HepG2 (cell line): Measurements from ENCODE around the gene TPO. TPM values are rescaled to one million over a fixed set of nuclear protein-coding genes. Genes with fewer than 3 reads are reported as not detected.

Experiments used
- ATAC-seq: fragments of 200-7000 bp; cut with Tn5 transposase; 3 replicates; pipeline ENCODE4 v1.9.1; 2020; ENCODE audit warnings: mild to moderate bottlenecking, moderate library complexity
- BruUV-seq: library from RNA; stranded (reverse); fragments of 400-500 nt; replicated peaks from 2 replicates; lab custom pipeline; 2021; lab: Mats Ljungman, UMichigan
- CTCF ChIA-PET: fragments of 300-600 bp; formaldehyde crosslinking; extraction: SDS; loops from one replicate; lab custom pipeline; 2021; ENCODE audit warnings: low total read pairs, inconsistent platforms, low intra/inter-chr PET ratio; lab: Yijun Ruan, JAX
- POLR2A ChIA-PET: fragments of 350-600 bp; sonication (Branson Sonifier 250); formaldehyde crosslinking; loops from one replicate; lab custom pipeline; 2020; ENCODE audit warnings: antibody characterized with exemption, inconsistent platforms; lab: Yijun Ruan, JAX
- DNase-seq: peaks from one replicate; pipeline ENCODE4 v3.0.0-alpha.2; 2015; ENCODE audit warnings: low spot score
- FAIRE-seq: peaks from 3 replicates; lab custom pipeline; 2011; peaks lifted over from hg19 to GRCh38; lab: Jason Lieb, UNC
- H2AFZ ChIP-seq: one replicate; pipeline ENCODE4 v1.6.1; 2011; ENCODE audit warnings: low read length, inconsistent platforms
- H3K27ac ChIP-seq: fragments of 300-600 bp; 3 replicates; pipeline ENCODE4 v1.8.0; 2011; ENCODE audit warnings: mixed run types, mild to moderate bottlenecking, mixed read lengths, low read length, inconsistent platforms; ENCODE audit not compliant: insufficient read depth; ENCODE audit errors: extremely low read length
- H3K27me3 ChIP-seq, 2 experiments: fragments of 200-600 bp in 1 of 2; 2 replicates in 1 of 2; 3 replicates in 1 of 2; pipeline versions ENCODE4 v1.6.0 to v1.8.0; 2011; ENCODE audit warnings: low read length in 2 of 2, mild to moderate bottlenecking in 2 of 2, moderate library complexity in 2 of 2, inconsistent platforms in 1 of 2; ENCODE audit not compliant: insufficient read depth in 2 of 2, control insufficient read depth in 1 of 2
- H3K36me3 ChIP-seq, 2 experiments: fragments of 200-600 bp in 1 of 2; replicated peaks in 1 of 2; 2 replicates in 1 of 2; 3 replicates in 1 of 2; pipeline versions ENCODE4 v1.5.1 to v1.8.0; 2011; ENCODE audit warnings: low read length in 2 of 2, inconsistent platforms in 1 of 2; ENCODE audit not compliant: insufficient read depth in 2 of 2, control insufficient read depth in 1 of 2
- H3K4me1 ChIP-seq: 2 replicates; pipeline ENCODE4 v1.5.1; 2012; ENCODE audit warnings: low read length, inconsistent platforms; ENCODE audit not compliant: insufficient read depth
- H3K4me2 ChIP-seq: 2 replicates; pipeline ENCODE4 v1.6.0; 2011; ENCODE audit warnings: low read depth, low read length, inconsistent platforms
- H3K4me3 ChIP-seq, 3 experiments: fragments of 200-600 bp in 1 of 3; sonication (generic), shearing (Covaris generic) in 1 of 3; replicated peaks in 1 of 3; 2 replicates each; pipeline ENCODE4 v1.5.1; 2011 to 2016; ENCODE audit warnings: low read length in 3 of 3, inconsistent platforms in 2 of 3, low read depth in 2 of 3, mild to moderate bottlenecking in 2 of 3, control low read depth in 1 of 3, mixed read lengths in 1 of 3; ENCODE audit not compliant: insufficient read depth in 1 of 3
- H3K79me2 ChIP-seq: one replicate; pipeline ENCODE4 v1.6.1; 2011; ENCODE audit warnings: low read length, inconsistent platforms; ENCODE audit not compliant: insufficient read depth
- H3K9ac ChIP-seq: 2 replicates; pipeline ENCODE4 v1.6.0; 2011; ENCODE audit warnings: mild to moderate bottlenecking, low read depth, low read length, inconsistent platforms; ENCODE audit not compliant: insufficient read depth
- H3K9me3 ChIP-seq: 2 replicates; pipeline ENCODE4 v1.5.1; 2012; ENCODE audit warnings: mild to moderate bottlenecking, low read length
- H4K20me1 ChIP-seq: 2 replicates; pipeline ENCODE4 v1.6.0; 2011; ENCODE audit warnings: inconsistent platforms, mild to moderate bottlenecking, low read length, moderate library complexity; ENCODE audit not compliant: insufficient read depth
- AHDC1 ChIP-seq: sonication (generic); formaldehyde crosslinking; IDR thresholded peaks from 2 replicates; pipeline ENCODE4 v1.5.1; 2020; ENCODE audit warnings: mild to moderate bottlenecking, missing genetic modification reagents, borderline replicate concordance
- MNT ChIP-seq: fragments of 450-650 bp; IDR thresholded peaks from 2 replicates; pipeline ENCODE4 v1.6.1; 2016
- RAD51 ChIP-seq: fragments of 450-650 bp; IDR thresholded peaks from 2 replicates; pipeline ENCODE4 v1.6.1; 2016; ENCODE audit warnings: borderline replicate concordance
- ZNF678 ChIP-seq: sonication (generic); formaldehyde crosslinking; IDR thresholded peaks from 2 replicates; pipeline ENCODE4 v1.4.0; 2020; ENCODE audit warnings: mild to moderate bottlenecking, missing genetic modification reagents
- WGBS: methylation state at CpG from one replicate; pipeline ENCODE4 v1.1.6; 2017; ENCODE audit warnings: low lambda C conversion rate; 5-methylcytosine and 5-hydroxymethylcytosine counted together
- in situ Hi-C: cut with HindIII; loops from 2 replicates; pipeline ENCODE4 v1.10.0; 2017; ENCODE audit warnings: low pct_unique_long_range_greater_than_20kb; ENCODE audit not compliant: extremely low pct_ligation_motif_present
- intact Hi-C: fragments of 100-400 bp; cut with micrococcal nuclease; formaldehyde crosslinking; loops from one replicate; pipeline ENCODE4 v1.10.0; 2022; ENCODE audit not compliant: unreplicated experiment
- polyA plus RNA-seq, 8 experiments: library from polyadenylated mRNA; depleted of rRNA in 3 of 8; stranded (reverse) in 7 of 8; unstranded in 1 of 8; fragments of >200 nt; fragmentation: Illumina TruSeq in 4 of 8; extraction: Trizol in 4 of 8; gene quantifications; 2 replicates each; pipeline versions ENCODE4 v1.2.1 to v1.2.3, GENCODE V29; 2011 to 2016; ENCODE audit warnings: low read depth in 4 of 8, missing spikeins in 1 of 8, mixed read lengths in 1 of 8; ENCODE audit not compliant: insufficient read depth in 1 of 8
- total RNA-seq, 5 experiments: library from RNA; depleted of rRNA; stranded (reverse); fragments of >200 nt; fragmentation: Illumina TruSeq; extraction: Trizol; gene quantifications; 2 replicates each; pipeline ENCODE4 v1.2.3, GENCODE V29; 2016; ENCODE audit warnings: low read depth in 1 of 5

The TPO gene
- total and polyA plus RNA-seq, 2 of the 13 experiments (the other 11 are each of a cell fraction or from before 2014, with no cell fraction given), result not detected

- WGBS, result 25% methylated on average over 11 of the region's 11 CpGs
- Histone ChIP-seq H3K4me2 (no peak overlapping the region), H3K27ac (no peak overlapping the region), H3K27me3 (peaks cover 0 to 3% of the 10 kb centered on the region in 2 experiments; a peak in 1 of 5 replicates), H4K20me1 (no peaks in the 10 kb centered on the region), H3K4me3 (no peak overlapping the region), H3K9me3 (no peaks in the 10 kb centered on the region), H3K36me3 (no peaks in the 10 kb centered on the region), H3K9ac (no peak overlapping the region), H3K79me2 (no peaks in the 10 kb centered on the region), H2AFZ (no peak overlapping the region), H3K4me1 (no peaks in the 10 kb centered on the region)
- in situ Hi-C loops, result no loop called here
- CTCF ChIA-PET, result no interaction called here
- BruUV-seq, result no TSS peak
- intact Hi-C loops, result no loop called here
- FAIRE-seq, result no peak
- ATAC-seq, result no peak
- POLR2A ChIA-PET, result no interaction called here
- no peak for DNase-seq
- TF ChIP-seq RAD51 (peak; percentile 54; the same call in 1 of the 2 replicates), ZNF678 (CRISPR knock-in tag) (no peak)
These were observed 47.7 kb downstream of the TPO start for GRCh38 chr2:1460851-1461418.

- peaks cover 0 to 3% of the 10 kb centered on the region in 2 experiments; a peak in 1 of 5 replicates for H3K27me3 ChIP-seq
- no TSS peak for BruUV-seq
- no peaks in the 10 kb centered on the region for H3K36me3 ChIP-seq
- WGBS, result 16% methylated on average over 28 of the region's 28 CpGs
- DNase-seq (no peak), FAIRE-seq (no peak), ATAC-seq (no peak)
- no peaks in the 10 kb centered on the region for H4K20me1 ChIP-seq
- no peak overlapping the region for H2AFZ ChIP-seq
- no peak overlapping the region for H3K9ac ChIP-seq
- intact Hi-C loops, result no loop called here
- in situ Hi-C loops, result no loop called here
- ChIA-PET CTCF (no interaction called here), POLR2A (no interaction called here)
- H3K4me1 ChIP-seq, result no peaks in the 10 kb centered on the region
- no peak overlapping the region for H3K4me2 ChIP-seq
- TF ChIP-seq AHDC1 (CRISPR knock-in tag), result no peak
- peak; percentile 43; the same call in 1 of the 2 replicates for TF ChIP-seq MNT
- no peaks in the 10 kb centered on the region for H3K79me2 ChIP-seq
- H3K4me3 ChIP-seq, result no peak overlapping the region
- H3K27ac ChIP-seq, result no peak overlapping the region
- no peaks in the 10 kb centered on the region for H3K9me3 ChIP-seq
These were observed 48.5 kb downstream of the TPO start for GRCh38 chr2:1461507-1462390.
